Endodermal cell (in vitro differentiated cells): ENCODE measurements around the gene MAGEB17. TPM values are rescaled to one million over a fixed set of nuclear protein-coding genes. Genes with fewer than 3 reads are reported as not detected.
"Not testable (repeated sequence)": the region's sequence is repeated elsewhere in the genome, so short reads cannot be mapped to it uniquely, and the experiment has no call there.

Experiments used
- DNase-seq: peaks from one replicate; pipeline ENCODE4 v3.0.0-alpha.2; 2017
- H3K27ac ChIP-seq: 2 replicates; pipeline ENCODE4 v1.5.1; 2013; ENCODE audit warnings: mild to moderate bottlenecking, low read depth, low read length, moderate library complexity
- H3K27me3 ChIP-seq: 2 replicates; pipeline ENCODE4 v1.6.1; 2013; ENCODE audit warnings: mild to moderate bottlenecking, low read length, moderate library complexity; ENCODE audit not compliant: insufficient read depth, control insufficient read depth, poor library complexity, severe bottlenecking
- H3K36me3 ChIP-seq: 2 replicates; pipeline ENCODE4 v1.7.0; 2013; ENCODE audit warnings: mild to moderate bottlenecking, low read length, moderate library complexity; ENCODE audit not compliant: control insufficient read depth, insufficient read depth
- H3K4me1 ChIP-seq: one replicate; pipeline ENCODE4 v1.7.0; 2013; ENCODE audit warnings: low read length; ENCODE audit not compliant: control insufficient read depth, insufficient read depth
- H3K4me3 ChIP-seq: 2 replicates; pipeline ENCODE4 v1.5.1; 2013; ENCODE audit warnings: mild to moderate bottlenecking, low read length, moderate library complexity
- H3K9ac ChIP-seq: 2 replicates; pipeline ENCODE4 v1.6.1; 2013; ENCODE audit warnings: mild to moderate bottlenecking, low read length, moderate library complexity; ENCODE audit not compliant: poor library complexity, severe bottlenecking; ENCODE audit errors: extremely low read depth
- H3K9me3 ChIP-seq: 2 replicates; pipeline ENCODE4 v1.6.1; 2013; ENCODE audit warnings: mild to moderate bottlenecking, low read length, moderate library complexity; ENCODE audit not compliant: control insufficient read depth
- H3K27ac Mint-ChIP-seq: 2 replicates; pipeline ENCODE4 v1.8.0; 2020; ENCODE audit warnings: mixed read lengths
- H3K27me3 Mint-ChIP-seq: 2 replicates; pipeline ENCODE4 v1.8.0; 2021; ENCODE audit warnings: mild to moderate bottlenecking, mixed read lengths; ENCODE audit not compliant: insufficient read depth
- H3K36me3 Mint-ChIP-seq: 2 replicates; pipeline ENCODE4 v1.8.0; 2020; ENCODE audit warnings: low read depth, mixed read lengths
- H3K4me1 Mint-ChIP-seq: 2 replicates; pipeline ENCODE4 v1.8.0; 2020; ENCODE audit warnings: mixed read lengths
- H3K4me3 Mint-ChIP-seq: 2 replicates; pipeline ENCODE4 v1.8.0; 2020; ENCODE audit warnings: mild to moderate bottlenecking, moderate library complexity, mixed read lengths
- H3K9me3 Mint-ChIP-seq: 2 replicates; pipeline ENCODE4 v1.8.0; 2020; ENCODE audit warnings: mild to moderate bottlenecking, mixed read lengths
- WGBS, 2 experiments: methylation state at CpG; one replicate each; pipeline versions ENCODE4 v1.1.5 to v1.1.7; 2013; ENCODE audit warnings: missing lambda C conversion rate in 2 of 2, mixed read lengths in 1 of 2; ENCODE audit not compliant: insufficient coverage in 1 of 2, insufficient read length in 1 of 2; 5-methylcytosine and 5-hydroxymethylcytosine counted together
- total RNA-seq, 2 donors: library from RNA; stranded (reverse); fragmentation: NEBNext Ultra II Directional in 1 of 2; extraction: Animal tissue kit (Norgen Biotek cat#: 25700) in 1 of 2; gene quantifications; 2 replicates in 1 of 2; 3 replicates in 1 of 2; pipeline ENCODE4 v1.2.1, GENCODE V29; 2021
- TF ChIP-seq, protein P1 (sequence below): fragments of 200-600 bp; sonication (generic); conservative IDR thresholded peaks from 2 replicates; pipeline ENCODE4 v1.5.0; 2021; ENCODE audit warnings: antibody characterized with exemption, mild to moderate bottlenecking

MAGEB17 gene
- total RNA-seq, 2 donors from 2014 or later = 0.33 to 0.44 TPM

DNA sequence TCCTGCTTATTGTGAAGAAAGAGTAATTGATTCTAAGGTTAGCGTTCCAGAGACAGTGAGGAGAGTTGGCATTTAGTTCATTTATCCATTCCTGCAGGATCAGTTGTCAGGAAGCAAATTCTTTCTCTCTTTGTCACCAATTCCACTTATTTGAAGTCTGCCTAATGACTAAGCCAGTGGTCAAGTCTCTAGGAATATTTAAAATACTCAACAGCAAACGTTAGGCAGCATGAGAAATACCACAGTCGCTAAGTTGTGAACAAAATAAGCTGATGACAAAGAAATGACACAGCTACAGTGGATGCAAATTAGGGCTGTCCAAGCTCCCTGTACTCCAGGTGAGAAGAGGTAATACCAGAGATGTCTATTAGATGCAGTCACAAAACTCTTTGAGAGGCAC is 6.6 kb upstream of the MAGEB17 start:
- TF ChIP-seq, protein P1, sequence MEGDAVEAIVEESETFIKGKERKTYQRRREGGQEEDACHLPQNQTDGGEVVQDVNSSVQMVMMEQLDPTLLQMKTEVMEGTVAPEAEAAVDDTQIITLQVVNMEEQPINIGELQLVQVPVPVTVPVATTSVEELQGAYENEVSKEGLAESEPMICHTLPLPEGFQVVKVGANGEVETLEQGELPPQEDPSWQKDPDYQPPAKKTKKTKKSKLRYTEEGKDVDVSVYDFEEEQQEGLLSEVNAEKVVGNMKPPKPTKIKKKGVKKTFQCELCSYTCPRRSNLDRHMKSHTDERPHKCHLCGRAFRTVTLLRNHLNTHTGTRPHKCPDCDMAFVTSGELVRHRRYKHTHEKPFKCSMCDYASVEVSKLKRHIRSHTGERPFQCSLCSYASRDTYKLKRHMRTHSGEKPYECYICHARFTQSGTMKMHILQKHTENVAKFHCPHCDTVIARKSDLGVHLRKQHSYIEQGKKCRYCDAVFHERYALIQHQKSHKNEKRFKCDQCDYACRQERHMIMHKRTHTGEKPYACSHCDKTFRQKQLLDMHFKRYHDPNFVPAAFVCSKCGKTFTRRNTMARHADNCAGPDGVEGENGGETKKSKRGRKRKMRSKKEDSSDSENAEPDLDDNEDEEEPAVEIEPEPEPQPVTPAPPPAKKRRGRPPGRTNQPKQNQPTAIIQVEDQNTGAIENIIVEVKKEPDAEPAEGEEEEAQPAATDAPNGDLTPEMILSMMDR = no peak
- Histone ChIP-seq H3K4me1 (no peaks in the 10 kb centered on the region), H3K36me3 (peaks cover 75% of the 10 kb centered on the region), H3K9me3 (no peaks in the 10 kb centered on the region), H3K9ac (no peak overlapping the region), H3K27ac (no peak overlapping the region), H3K4me3 (no peak overlapping the region), H3K27me3 (no peaks in the 10 kb centered on the region)
- peak overlapping the region; percentile 90 for H3K27ac Mint-ChIP-seq
- DNase-seq = no peak
- peaks cover 71% of the 10 kb centered on the region for H3K4me1 Mint-ChIP-seq
- 79 to 80% methylated on average over 1 to 3 of the region's 3 CpGs for WGBS, 2 experiments
- no peaks in the 10 kb centered on the region for H3K9me3 Mint-ChIP-seq
- no peaks in the 10 kb centered on the region for H3K27me3 Mint-ChIP-seq
- H3K4me3 Mint-ChIP-seq = no peak overlapping the region
- H3K36me3 Mint-ChIP-seq = peaks cover 94% of the 10 kb centered on the region

DNA sequence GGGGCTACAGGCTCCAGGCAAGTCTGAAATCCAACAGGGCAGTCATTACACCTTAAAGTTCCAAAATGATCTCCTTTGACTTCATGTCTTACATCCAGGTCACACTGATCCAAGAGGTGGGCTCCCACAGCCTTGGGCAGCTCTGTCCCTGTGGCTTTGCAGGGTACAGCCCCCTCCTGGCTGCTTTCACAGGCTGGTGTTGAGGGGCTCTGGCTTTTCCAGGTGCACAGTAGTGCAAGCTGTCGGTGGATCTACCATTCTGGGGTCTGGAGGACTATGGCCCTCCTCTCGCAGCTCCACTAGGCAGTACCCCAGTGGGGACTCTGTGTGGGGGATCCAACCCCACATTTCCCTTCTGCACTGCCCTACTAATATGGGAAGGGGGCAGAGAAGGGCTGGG is 6.1 kb upstream of the MAGEB17 start:
- H3K4me3 ChIP-seq, H3K27me3 Mint-ChIP-seq, H3K27me3 ChIP-seq, H3K4me3 Mint-ChIP-seq, H3K9ac ChIP-seq, H3K27ac ChIP-seq, H3K9me3 Mint-ChIP-seq, H3K4me1 ChIP-seq, H3K9me3 ChIP-seq: not testable (repeated sequence)
- Mint-ChIP-seq H3K4me1 (peaks cover 72% of the 10 kb centered on the region), H3K36me3 (peaks cover 94% of the 10 kb centered on the region), H3K27ac (peak overlapping the region; percentile 90)
- H3K36me3 ChIP-seq = peaks cover 75% of the 10 kb centered on the region
- peak; percentile 65 for DNase-seq
- WGBS, 2 experiments = 100% methylated on average over 2 of the region's 2 CpGs; no CpG with 5 or more reads in 1 of the 2 experiments

DNA sequence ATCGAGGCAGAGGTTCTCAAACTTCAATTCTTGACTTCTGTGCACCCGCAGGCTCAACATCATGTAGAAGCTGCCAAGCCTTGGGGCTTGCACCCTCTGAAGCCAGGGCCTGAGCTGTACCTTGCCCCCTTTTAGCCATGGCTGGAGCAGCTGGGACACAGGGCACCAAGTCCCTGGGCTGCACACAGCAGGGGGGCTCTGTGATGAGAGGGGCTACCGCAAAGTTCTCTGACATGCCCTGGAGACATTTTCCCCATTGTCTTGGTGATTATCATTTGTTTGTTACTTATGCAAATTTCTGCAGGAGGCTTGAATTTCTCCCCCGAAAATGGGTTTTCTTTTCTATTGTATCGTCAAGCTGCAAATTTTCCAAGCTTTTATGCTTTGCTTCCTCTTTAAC is 4.9 kb upstream of the MAGEB17 start:
- H3K27ac Mint-ChIP-seq = peak overlapping the region; percentile 74

More for the DNA sequence above, 4.9 kb upstream of the MAGEB17 start:
- Histone ChIP-seq H3K9ac (no peak overlapping the region), H3K9me3 (no peaks in the 10 kb centered on the region), H3K27ac (no peak overlapping the region), H3K36me3 (peaks cover 69% of the 10 kb centered on the region), H3K4me1 (no peaks in the 10 kb centered on the region), H3K4me3 (no peak overlapping the region), H3K27me3 (no peaks in the 10 kb centered on the region)
- no peaks in the 10 kb centered on the region for H3K9me3 Mint-ChIP-seq
- peak; percentile 80 for DNase-seq
- TF ChIP-seq, protein P1 = no peak
- no peak overlapping the region for H3K4me3 Mint-ChIP-seq
- H3K36me3 Mint-ChIP-seq = peaks cover 94% of the 10 kb centered on the region
- WGBS, 2 experiments = 75 to 86% methylated on average over 2 to 5 of the region's 5 CpGs
- H3K4me1 Mint-ChIP-seq = peaks cover 78% of the 10 kb centered on the region
- H3K27me3 Mint-ChIP-seq = no peaks in the 10 kb centered on the region
